GM19452 (cell line): ENCODE results near the gene SCAF1.
"Not testable (repeated sequence)": the region's sequence is repeated elsewhere in the genome, so short reads cannot be mapped to it uniquely, and the experiment has no call there.

Source experiments
- ATAC-seq: cut with Tn5 transposase; IDR thresholded peaks from one replicate; pipeline ENCODE4 v1.9.1; 2021; ENCODE audit not compliant: unreplicated experiment

SCAF1 gene

GRCh38 chr19:49615861-49616260, 26.1 kb upstream of the SCAF1 start:
- no peak for ATAC-seq

GRCh38 chr19:49616532-49616931, 25.5 kb upstream of the SCAF1 start:
- no peak for ATAC-seq

- ATAC-seq: no peak
Measured at GRCh38 chr19:49616945-49617344, 25.1 kb upstream of the SCAF1 start.

- not testable (repeated sequence) for ATAC-seq
Measured at GRCh38 chr19:49617860-49618259, 24.1 kb upstream of the SCAF1 start.

GRCh38 chr19:49624967-49625910, 16.8 kb upstream of the SCAF1 start:
- ATAC-seq: no peak

- ATAC-seq: no peak
Measured at GRCh38 chr19:49626226-49626625, 15.8 kb upstream of the SCAF1 start.

GRCh38 chr19:49629659-49630058, 12.3 kb upstream of the SCAF1 start:
- no peak for ATAC-seq

- ATAC-seq: no peak
Measured at GRCh38 chr19:49631014-49631588, 10.9 kb upstream of the SCAF1 start.

- ATAC-seq: no peak
Measured at GRCh38 chr19:49631610-49632192, 10.3 kb upstream of the SCAF1 start.

- no peak for ATAC-seq
Measured at GRCh38 chr19:49632576-49632975, 9.4 kb upstream of the SCAF1 start.

GRCh38 chr19:49633273-49633672, 8.7 kb upstream of the SCAF1 start:
- ATAC-seq: not testable (repeated sequence)

- ATAC-seq: no peak
Measured at GRCh38 chr19:49635530-49636232, 6.3 kb upstream of the SCAF1 start.

- no peak for ATAC-seq
Measured at GRCh38 chr19:49636233-49636932, 5.6 kb upstream of the SCAF1 start.

- no peak for ATAC-seq
Measured at GRCh38 chr19:49637821-49638738, 3.9 kb upstream of the SCAF1 start.

- ATAC-seq: no peak
Measured at GRCh38 chr19:49639401-49640112, 2.5 kb upstream of the SCAF1 start.

- peak; percentile 56 for ATAC-seq
Measured at GRCh38 chr19:49640113-49640898, 1.7 kb upstream of the SCAF1 start, which contains the start of gene RRAS. Gene RRAS, minus strand, starts transcription at chr19:49640143. Its CDS starts 45 bp downstream, at chr19:49640098.

- no peak for ATAC-seq
Measured at GRCh38 chr19:49642492-49643035, 555 bp downstream of the SCAF1 start.

GRCh38 chr19:49643466-49643865, 1.5 kb downstream of the SCAF1 start:
- ATAC-seq: no peak
